ENCODE data around the gene PRR36. TPM values are rescaled to one million over a fixed set of nuclear protein-coding genes. Genes with fewer than 3 reads are reported as not detected.
A peak's percentile ranks its signal among the peaks of the same experiment; 100 is the strongest.

Gene PRR36
- total RNA-seq, 2 experiments from 2014 or later, result 0.20 TPM; not detected in 1

- CTCF ChIA-PET, result interaction anchor here (1.1 to 4.5 kb wide), 7 partner anchors 9 to 59 kb away, joined by 3 to 31 read pairs (median 6); partner anchors contain the start of genes MAP2K7 and TIMM44
- peak overlapping the region; percentile 81 for H3K4me3 Mint-ChIP-seq
These were observed 47.2 kb upstream of the PRR36 start for GRCh38 chr19:7921302-7921966.

DNA sequence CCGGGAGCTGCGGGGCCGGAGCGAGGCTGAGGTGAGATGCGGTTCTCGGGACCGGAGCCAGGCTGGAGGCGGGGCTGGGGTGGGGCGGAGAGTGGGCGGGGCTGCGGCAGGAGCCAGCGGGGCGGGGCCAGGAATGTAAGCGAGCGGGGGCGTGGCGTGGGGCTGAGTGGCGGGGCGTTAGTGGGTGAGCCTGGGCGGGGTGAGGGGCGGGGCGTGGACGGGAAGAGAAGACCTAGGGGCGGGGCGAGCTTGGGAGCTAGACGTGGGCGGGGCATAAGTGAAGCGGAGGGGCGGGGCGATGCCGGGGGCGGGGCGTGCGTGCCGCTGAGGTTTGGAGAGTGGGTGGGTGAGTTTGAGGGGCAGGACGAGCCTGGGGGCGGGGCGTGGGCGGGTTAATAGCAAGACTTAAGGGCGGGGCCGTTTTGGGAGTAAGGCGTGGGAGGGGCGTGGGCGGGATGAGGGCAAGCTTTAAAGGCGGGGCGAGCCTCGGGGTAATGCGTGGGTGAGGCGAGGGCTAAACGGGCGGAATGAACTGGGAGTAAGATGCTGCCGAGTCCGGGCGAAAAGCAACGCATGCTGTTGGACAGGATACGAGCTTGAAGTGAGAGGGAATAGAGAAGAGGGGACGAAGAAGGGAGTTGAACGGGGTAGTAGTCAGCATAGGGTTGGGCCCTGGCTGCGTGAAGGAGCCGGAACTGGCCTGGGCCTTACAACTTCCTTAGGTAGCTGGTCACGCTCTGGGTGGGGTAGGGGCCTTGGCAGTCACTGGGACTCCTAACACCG is 46.5 kb upstream of the PRR36 start:
- intact Hi-C loops (cut with micrococcal nuclease), result loop anchor here (10.0 kb wide), 1 partner anchor 66 kb away; no protein-coding TSS in a partner anchor
- no peaks in the 10 kb centered on the region for H3K36me3 Mint-ChIP-seq (ENCODE audit: low read depth)

More at GRCh38 chr19:7921302-7921966, 47.2 kb upstream of the PRR36 start:
- H3K27ac Mint-ChIP-seq, result peak overlapping the region; percentile 89
- H3K27me3 Mint-ChIP-seq, result peaks cover 14% of the 10 kb centered on the region
- POLR2A ChIA-PET, result interaction anchor here (0.6 to 4.8 kb wide), 8 partner anchors 10 to 432 kb away, joined by 3 to 38 read pairs (median 4); partner anchors contain the start of genes MAP2K7 and TIMM44
- DNase-seq (no peak), ATAC-seq (no peak)
- TF ChIP-seq CTCF (IDR thresholded peaks at IDR 0.05), result no peak
- peaks cover 26% of the 10 kb centered on the region for H3K4me1 Mint-ChIP-seq (ENCODE audit: low read depth)
- peaks cover under 1% of the 10 kb centered on the region for H3K36me3 Mint-ChIP-seq (ENCODE audit: low read depth)
- intact Hi-C loops (cut with micrococcal nuclease), result loop anchor here (10.0 kb wide), 1 partner anchor 67 kb away; no protein-coding TSS in a partner anchor
- H3K9me3 Mint-ChIP-seq, result no peaks in the 10 kb centered on the region

GRCh38 chr19:7919610-7920518 is 45.7 kb upstream of the PRR36 start, which contains the start of gene SNAPC2:
TSS of gene SNAPC2 (plus strand) at chr19:7920338. CDS start at chr19:7920367, 29 bp downstream.
- no peaks in the 10 kb centered on the region for H3K9me3 Mint-ChIP-seq

More for the DNA sequence above, 46.5 kb upstream of the PRR36 start:
- peaks cover 26% of the 10 kb centered on the region for H3K4me1 Mint-ChIP-seq (ENCODE audit: low read depth)
- no peak for TF ChIP-seq CTCF (IDR thresholded peaks at IDR 0.05)
- POLR2A ChIA-PET, result interaction anchor here (0.6 to 4.8 kb wide), 8 partner anchors 11 to 431 kb away, joined by 3 to 38 read pairs (median 4); partner anchors contain the start of genes MAP2K7 and TIMM44
- peak overlapping the region; percentile 81 for H3K4me3 Mint-ChIP-seq
- peaks cover 18% of the 10 kb centered on the region for H3K27me3 Mint-ChIP-seq
- H3K27ac Mint-ChIP-seq, result peak overlapping the region; percentile 89
- H3K9me3 Mint-ChIP-seq, result no peaks in the 10 kb centered on the region
- CTCF ChIA-PET, result interaction anchor here (1.1 to 4.5 kb wide), 8 partner anchors 10 to 353 kb away, joined by 3 to 31 read pairs (median 5); partner anchors contain the start of genes MAP2K7 and TIMM44
- ATAC-seq (peak; percentile 77), DNase-seq (peak; percentile 100)

More at GRCh38 chr19:7919610-7920518, 45.7 kb upstream of the PRR36 start, which contains the start of gene SNAPC2:
- ChIA-PET CTCF (interaction anchor here (1.1 to 4.5 kb wide), 8 partner anchors 11 to 352 kb away, joined by 3 to 31 read pairs (median 5); partner anchors contain the start of genes MAP2K7 and TIMM44), POLR2A (interaction anchor here (0.6 to 4.8 kb wide), 5 partner anchors 11 to 30 kb away, joined by 3 to 38 read pairs (median 7); partner anchors contain the start of genes MAP2K7 and TIMM44)
- TF ChIP-seq CTCF (IDR thresholded peaks at IDR 0.05), result no peak
- ATAC-seq (peak; percentile 72), DNase-seq (peak; percentile 98)
- peaks cover 28% of the 10 kb centered on the region for H3K4me1 Mint-ChIP-seq (ENCODE audit: low read depth)
- H3K36me3 Mint-ChIP-seq (ENCODE audit: low read depth), result no peaks in the 10 kb centered on the region
- intact Hi-C loops (cut with micrococcal nuclease), result loop anchor here (10.0 kb wide), 1 partner anchor 65 kb away; no protein-coding TSS in a partner anchor
- peak within 1 kb of the TSS; percentile 81 for H3K4me3 Mint-ChIP-seq
- peaks cover 22% of the 10 kb centered on the region for H3K27me3 Mint-ChIP-seq
- peak within 1 kb of the TSS; percentile 89 for H3K27ac Mint-ChIP-seq
